Ectodermal cell (in vitro differentiated cells): ENCODE measurements around the gene IER3IP1.
"Not testable (repeated sequence)": the region's sequence is repeated elsewhere in the genome, so short reads cannot be mapped to it uniquely, and the experiment has no call there.

Source experiments
- H3K27ac ChIP-seq: 2 replicates; pipeline ENCODE4 v1.7.0; 2013; ENCODE audit warnings: mild to moderate bottlenecking, low read depth, low read length; ENCODE audit not compliant: insufficient read depth, poor library complexity, severe bottlenecking
- H3K27me3 ChIP-seq: 2 replicates; pipeline ENCODE4 v1.7.0; 2013; ENCODE audit warnings: mild to moderate bottlenecking, low read length; ENCODE audit not compliant: insufficient read depth, control insufficient read depth, poor library complexity, severe bottlenecking
- H3K36me3 ChIP-seq: one replicate; pipeline ENCODE4 v1.7.0; 2013; ENCODE audit warnings: low read length; ENCODE audit not compliant: control insufficient read depth, insufficient read depth
- H3K4me1 ChIP-seq: one replicate; pipeline ENCODE4 v1.7.0; 2013; ENCODE audit warnings: low read length; ENCODE audit not compliant: control insufficient read depth, insufficient read depth
- H3K4me3 ChIP-seq: 2 replicates; pipeline ENCODE4 v1.7.0; 2013; ENCODE audit warnings: low read depth, low read length, control low read depth; ENCODE audit not compliant: insufficient read depth
- H3K9me3 ChIP-seq: 2 replicates; pipeline ENCODE4 v1.7.0; 2013; ENCODE audit warnings: mild to moderate bottlenecking, low read length, moderate library complexity; ENCODE audit not compliant: control insufficient read depth
- WGBS, 2 experiments: methylation state at CpG; one replicate each; pipeline ENCODE4 v1.1.7; 2013; ENCODE audit warnings: missing lambda C conversion rate in 2 of 2; 5-methylcytosine and 5-hydroxymethylcytosine counted together

IER3IP1 gene

DNA sequence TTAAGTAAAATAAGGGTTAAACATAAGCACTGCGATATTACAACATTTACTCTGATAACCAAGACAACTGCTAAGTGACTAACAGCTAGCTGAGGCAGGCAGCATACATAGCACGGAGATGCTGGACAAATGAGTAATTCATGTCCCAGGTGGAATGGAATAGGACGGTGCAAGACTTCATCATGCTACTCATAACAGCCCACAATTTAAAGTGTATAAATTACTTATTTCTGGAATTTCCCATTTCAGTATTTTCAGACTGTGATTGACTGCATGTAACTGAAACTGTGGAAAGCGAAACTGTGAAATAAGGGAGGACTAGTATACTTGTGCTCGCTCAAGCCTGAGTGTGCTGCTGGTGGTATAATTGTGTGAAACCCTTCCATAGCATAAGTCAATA is 12.9 kb downstream of the IER3IP1 start:
- 94 to 96% methylated on average over 3 to 5 of the region's 5 CpGs for WGBS, 2 experiments
- H3K4me1 ChIP-seq: no peaks in the 10 kb centered on the region
- no peak overlapping the region for H3K4me3 ChIP-seq
- no peaks in the 10 kb centered on the region for H3K9me3 ChIP-seq
- no peak overlapping the region for H3K27ac ChIP-seq
- H3K36me3 ChIP-seq: no peaks in the 10 kb centered on the region
- H3K27me3 ChIP-seq: no peaks in the 10 kb centered on the region

DNA sequence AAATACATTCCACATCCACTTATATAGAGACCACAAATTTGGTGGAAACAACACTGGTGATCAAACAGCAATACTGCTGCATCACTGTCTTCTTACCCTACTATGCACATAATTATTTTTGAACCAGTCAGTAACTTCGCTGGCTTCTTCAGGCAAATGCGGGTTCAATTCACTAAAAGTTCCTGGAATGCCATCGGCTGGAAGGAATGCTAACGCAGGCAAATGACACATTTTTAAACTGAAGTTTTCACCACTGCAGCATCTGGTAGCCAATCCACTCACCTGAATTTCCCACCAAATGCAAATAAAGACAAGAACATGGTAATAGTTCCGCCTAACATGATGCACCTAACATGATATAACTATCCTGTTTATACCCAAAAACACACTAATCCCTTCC is 15.9 kb downstream of the IER3IP1 start:
- no peak overlapping the region for H3K4me3 ChIP-seq
- 95% methylated on average over 5 of the region's 5 CpGs for WGBS, 2 experiments

DNA sequence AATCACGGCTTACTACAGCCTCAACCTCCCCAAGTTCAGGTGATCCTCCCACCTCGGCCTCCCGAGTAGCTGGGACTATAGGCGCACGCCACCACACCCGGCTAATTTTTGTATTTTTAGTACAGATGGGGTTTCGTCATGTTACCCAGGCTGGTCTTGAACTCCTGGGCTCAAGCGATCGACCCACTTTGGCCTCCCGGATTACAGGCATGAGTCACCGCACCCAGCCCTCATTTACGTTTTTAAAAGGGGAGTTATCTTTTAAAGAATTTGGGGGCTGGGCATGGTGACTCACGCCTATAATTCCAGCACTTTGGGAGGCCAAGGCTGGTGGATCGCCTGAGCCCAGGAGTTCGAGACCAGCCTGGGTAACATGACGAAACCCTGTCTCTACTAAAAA is 17.8 kb downstream of the IER3IP1 start:
- H3K27ac ChIP-seq, H3K27me3 ChIP-seq: not testable (repeated sequence)
- 92 to 93% methylated on average over 16 of the region's 16 CpGs for WGBS, 2 experiments

More for the DNA sequence above, 15.9 kb downstream of the IER3IP1 start:
- H3K36me3 ChIP-seq: no peaks in the 10 kb centered on the region
- H3K27me3 ChIP-seq: no peaks in the 10 kb centered on the region
- H3K9me3 ChIP-seq: no peaks in the 10 kb centered on the region
- H3K27ac ChIP-seq: no peak overlapping the region
- H3K4me1 ChIP-seq: no peaks in the 10 kb centered on the region

DNA sequence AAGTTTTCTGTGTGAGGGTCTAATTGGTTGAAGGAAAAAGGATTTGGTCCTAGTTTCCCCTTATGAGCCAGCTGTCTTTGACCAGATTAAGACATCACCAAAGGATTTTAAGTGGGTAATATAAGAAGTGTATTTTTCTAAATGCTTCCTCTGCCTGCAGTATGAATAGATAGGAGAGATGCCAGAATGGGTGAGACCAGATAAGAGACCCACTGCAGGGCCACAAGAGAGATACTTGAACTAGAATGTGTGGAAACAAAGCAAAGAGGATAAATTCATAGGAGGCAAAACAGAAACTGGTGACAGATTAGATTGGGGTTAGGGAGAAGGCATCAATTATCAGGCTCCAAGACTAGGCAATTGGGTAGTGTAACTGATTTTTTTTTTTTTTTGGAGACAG is 24.7 kb downstream of the IER3IP1 start:
- Histone ChIP-seq H3K36me3 (peaks cover 4% of the 10 kb centered on the region), H3K4me1 (no peaks in the 10 kb centered on the region), H3K27me3 (no peaks in the 10 kb centered on the region), H3K4me3 (peak overlapping the region; percentile 61), H3K9me3 (no peaks in the 10 kb centered on the region), H3K27ac (no peak overlapping the region)

More for the DNA sequence above, 17.8 kb downstream of the IER3IP1 start:
- not testable (repeated sequence) for H3K4me3 ChIP-seq, H3K36me3 ChIP-seq, H3K9me3 ChIP-seq, H3K4me1 ChIP-seq

DNA sequence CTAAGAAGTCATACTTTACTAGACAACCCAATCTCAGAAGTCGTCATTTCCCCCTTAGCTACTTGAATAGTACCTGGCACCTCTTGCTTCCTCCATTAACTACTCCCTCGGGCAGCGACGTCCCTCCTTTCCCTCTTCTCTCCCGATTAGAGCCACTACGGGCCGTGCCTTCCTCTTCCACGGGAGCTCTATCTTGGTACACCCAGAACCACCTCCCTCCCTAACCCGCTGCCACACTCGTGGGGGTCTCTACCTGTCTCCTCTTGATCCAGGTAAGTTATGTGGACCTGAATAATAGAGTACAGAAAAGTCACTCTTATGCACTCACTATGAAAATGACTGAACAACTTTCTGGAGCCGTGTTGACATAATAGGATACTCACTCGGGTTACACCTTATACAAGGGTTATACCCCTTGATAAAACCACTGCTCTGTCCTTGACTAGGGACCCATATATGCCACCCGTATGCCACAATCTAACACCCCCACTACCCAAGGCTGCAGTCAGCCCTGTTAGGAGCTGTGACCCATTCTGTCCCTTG is 25.3 kb downstream of the IER3IP1 start:
- Histone ChIP-seq H3K36me3 (peaks cover 4% of the 10 kb centered on the region), H3K4me1 (no peaks in the 10 kb centered on the region), H3K4me3 (peak overlapping the region; percentile 61), H3K9me3 (no peaks in the 10 kb centered on the region), H3K27ac (peak overlapping the region; percentile 61), H3K27me3 (no peaks in the 10 kb centered on the region)
- WGBS, 2 experiments: 15 to 17% methylated on average over 11 to 13 of the region's 13 CpGs

DNA sequence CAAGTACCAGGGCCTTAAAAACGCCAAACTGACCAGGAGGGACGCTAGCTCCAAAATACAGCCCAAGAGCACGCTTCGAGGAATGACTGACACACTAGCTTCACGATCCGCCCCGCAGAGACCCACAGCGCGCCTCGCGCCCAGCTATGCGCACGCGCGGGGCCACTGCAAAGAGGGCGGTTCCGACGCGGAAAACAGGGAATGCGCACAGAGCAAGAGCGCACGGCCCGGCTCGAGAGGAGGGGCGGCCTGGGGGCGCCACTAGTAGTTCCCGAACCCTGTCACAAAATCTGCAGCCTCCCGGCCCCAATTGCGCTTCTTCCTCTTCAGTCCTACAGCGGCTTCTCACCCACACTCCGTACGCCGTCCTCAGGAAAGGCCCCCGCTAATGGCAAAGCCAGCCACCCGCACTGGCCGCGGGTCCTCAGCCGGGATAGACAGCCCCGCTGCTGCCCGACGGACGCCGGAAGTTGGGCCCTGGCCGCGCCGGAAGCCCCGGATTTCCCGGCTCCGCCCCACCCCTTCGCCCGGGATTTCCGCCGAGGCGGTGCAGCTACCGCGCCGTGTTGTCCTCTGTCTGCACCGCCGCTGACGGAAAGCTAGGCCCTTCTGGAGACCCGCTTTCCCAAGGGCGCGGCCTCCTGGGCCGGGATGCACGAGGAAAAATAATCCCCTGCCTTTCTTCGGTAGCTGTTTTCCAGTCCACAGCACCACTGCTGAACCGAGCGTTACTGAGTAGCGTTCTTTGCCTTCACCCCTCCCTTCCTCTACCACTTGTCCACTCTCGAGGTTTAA is 25.9 kb downstream of the IER3IP1 start, which contains the start of gene HDHD2:
TSS of gene HDHD2 (minus strand) at position 472 of the 795 bp plus-strand sequence. CDS start 14,061 bp downstream, outside the sequence.
- Histone ChIP-seq H3K4me1 (no peaks in the 10 kb centered on the region), H3K4me3 (peak within 1 kb of the TSS; percentile 61), H3K27me3 (no peaks in the 10 kb centered on the region), H3K36me3 (peaks cover 4% of the 10 kb centered on the region), H3K9me3 (no peaks in the 10 kb centered on the region), H3K27ac (peak within 1 kb of the TSS; percentile 75)
- WGBS, 2 experiments: 0% methylated on average over 70 of the region's 70 CpGs

DNA sequence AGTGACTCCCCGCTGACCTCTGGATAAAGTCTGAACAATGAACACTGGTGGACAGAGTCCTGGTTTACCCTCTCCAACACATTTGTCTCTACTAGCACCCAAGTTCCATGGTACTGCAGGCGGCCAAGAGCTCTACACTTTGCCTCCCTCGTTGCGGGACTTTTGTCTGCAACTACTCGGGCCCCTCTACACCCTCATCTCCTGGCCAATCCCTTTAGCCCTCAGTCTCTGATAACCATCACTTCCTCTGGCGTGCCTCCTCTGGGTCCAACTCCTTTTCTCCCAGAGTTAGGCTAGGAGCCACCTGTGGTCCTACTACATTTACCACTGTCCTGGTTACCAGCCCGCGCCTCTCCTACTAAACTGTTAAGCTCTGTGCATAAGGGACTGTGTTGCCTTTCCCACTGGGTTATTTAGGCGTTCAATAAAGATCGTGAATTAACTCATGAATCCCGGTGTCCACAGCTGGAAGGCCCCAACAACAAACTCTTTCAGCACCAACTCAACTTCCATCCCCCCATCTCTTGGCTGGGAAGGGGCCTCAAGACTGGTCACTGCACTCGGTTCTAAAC is 26.6 kb downstream of the IER3IP1 start:
- peak overlapping the region; percentile 75 for H3K27ac ChIP-seq
- peak overlapping the region; percentile 61 for H3K4me3 ChIP-seq
- H3K36me3 ChIP-seq: peaks cover 3% of the 10 kb centered on the region
- H3K27me3 ChIP-seq: no peaks in the 10 kb centered on the region
- no peaks in the 10 kb centered on the region for H3K4me1 ChIP-seq
- no peaks in the 10 kb centered on the region for H3K9me3 ChIP-seq
- 21 to 22% methylated on average over 12 of the region's 12 CpGs for WGBS, 2 experiments

DNA sequence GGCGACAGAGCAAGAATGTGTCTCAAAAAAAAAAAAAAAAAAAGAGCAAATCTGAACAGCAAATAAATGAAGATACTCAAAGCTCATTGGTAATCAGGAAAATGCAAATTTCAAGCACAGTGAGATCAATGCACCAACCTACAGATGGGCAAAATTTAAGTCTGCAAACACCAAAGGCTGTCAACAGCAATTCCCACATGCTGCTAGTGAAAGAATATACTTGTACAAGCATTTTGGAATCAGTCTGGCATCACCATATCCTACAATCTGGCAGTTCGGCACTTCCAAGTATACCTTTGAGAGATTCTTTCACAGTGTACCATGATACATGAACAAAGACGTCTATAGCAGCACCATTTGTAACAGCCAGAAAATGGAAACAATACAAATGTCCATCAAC is 30.0 kb downstream of the IER3IP1 start:
- no peaks in the 10 kb centered on the region for H3K27me3 ChIP-seq
- H3K36me3 ChIP-seq: no peaks in the 10 kb centered on the region
- 91 to 96% methylated on average over 2 to 3 of the region's 3 CpGs for WGBS, 2 experiments
- H3K4me3 ChIP-seq: no peak overlapping the region
- no peaks in the 10 kb centered on the region for H3K4me1 ChIP-seq
- H3K9me3 ChIP-seq: no peaks in the 10 kb centered on the region
- no peak overlapping the region for H3K27ac ChIP-seq

DNA sequence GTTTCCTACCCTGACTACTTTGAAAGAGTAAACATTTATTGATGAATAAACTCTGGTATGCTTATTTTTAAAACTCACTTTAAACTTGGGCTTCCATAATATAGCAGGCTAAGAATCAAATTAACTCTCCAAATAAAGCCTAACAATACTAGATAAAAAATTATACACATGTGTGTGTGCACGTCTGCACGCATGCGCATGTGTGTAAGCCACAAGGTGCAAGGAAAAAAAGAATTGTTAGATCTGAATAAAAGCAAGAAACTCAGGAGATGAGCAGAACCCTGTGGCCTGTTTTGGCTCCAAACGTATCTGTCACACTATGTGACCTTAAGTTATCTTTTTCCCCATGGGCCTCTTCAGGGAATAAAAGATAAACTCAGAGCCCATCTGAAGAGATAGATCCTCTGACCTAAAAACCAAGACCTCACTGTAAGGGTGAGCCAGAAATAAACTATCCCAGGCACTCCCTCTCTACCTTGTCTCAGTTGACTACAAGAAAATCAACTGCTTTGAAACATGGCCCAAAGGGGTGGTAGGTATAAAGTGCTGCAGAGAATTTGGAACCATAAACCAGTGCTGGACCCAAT is 32.2 kb downstream of the IER3IP1 start:
- H3K9me3 ChIP-seq: no peaks in the 10 kb centered on the region
- WGBS, 2 experiments: 94 to 95% methylated on average over 4 of the region's 4 CpGs
- H3K4me3 ChIP-seq: no peak overlapping the region
- no peaks in the 10 kb centered on the region for H3K36me3 ChIP-seq
- H3K4me1 ChIP-seq: no peaks in the 10 kb centered on the region
- no peak overlapping the region for H3K27ac ChIP-seq
- no peaks in the 10 kb centered on the region for H3K27me3 ChIP-seq

DNA sequence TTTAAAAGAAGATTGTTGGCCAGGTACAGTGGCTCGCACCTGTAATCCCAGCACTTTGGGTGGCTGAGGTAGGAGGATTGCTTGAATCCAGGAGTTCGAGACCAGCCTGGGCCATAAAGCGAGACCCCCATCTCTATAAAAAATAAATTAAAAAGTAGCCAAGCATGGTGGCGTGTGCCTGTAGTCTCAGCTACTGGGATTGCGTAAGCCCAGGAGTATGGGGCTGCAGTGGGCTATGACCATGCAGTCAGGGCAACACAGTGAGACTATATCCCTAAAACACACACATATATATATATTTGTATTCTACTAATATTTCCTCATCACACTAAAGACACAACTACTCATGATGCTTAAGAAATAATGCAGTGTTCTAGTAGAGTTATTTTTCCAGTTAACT is 33.0 kb downstream of the IER3IP1 start:
- Histone ChIP-seq H3K4me3 (no peak overlapping the region), H3K27ac (no peak overlapping the region), H3K27me3 (no peaks in the 10 kb centered on the region), H3K9me3 (no peaks in the 10 kb centered on the region), H3K36me3 (no peaks in the 10 kb centered on the region), H3K4me1 (no peaks in the 10 kb centered on the region)
- 95 to 100% methylated on average over 5 of the region's 5 CpGs for WGBS, 2 experiments
